ENCODE measurements around the gene CHST10.

Gene CHST10

GRCh38 chr2:100413571-100413970, 3.9 kb downstream of the CHST10 start:
- DNase-seq (ENCODE audit: low read depth) = no peak

- DNase-seq (ENCODE audit: low read depth) = no peak
Measured at GRCh38 chr2:100412881-100413321, 4.6 kb downstream of the CHST10 start.

DNA sequence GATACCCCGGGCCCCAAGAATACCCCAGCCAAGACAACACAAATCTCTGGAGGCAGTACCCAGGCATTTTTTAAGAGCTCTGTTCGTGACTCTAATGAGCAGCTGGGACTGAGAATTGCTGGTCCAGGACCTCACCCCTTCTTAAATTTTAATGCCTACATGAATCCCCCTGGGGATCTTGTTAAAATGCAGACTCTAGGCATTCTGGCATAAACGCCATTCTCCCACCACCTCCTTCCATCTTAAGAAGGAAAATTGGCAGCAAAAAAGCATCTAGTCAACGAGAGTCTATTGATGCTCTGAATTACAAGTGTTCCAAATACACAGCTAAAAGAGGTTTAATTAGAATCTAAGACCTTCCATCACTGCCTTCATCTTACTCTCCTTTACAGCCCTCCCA, 5.0 kb downstream of the CHST10 start:
- DNase-seq (ENCODE audit: low read depth) = no peak

DNA sequence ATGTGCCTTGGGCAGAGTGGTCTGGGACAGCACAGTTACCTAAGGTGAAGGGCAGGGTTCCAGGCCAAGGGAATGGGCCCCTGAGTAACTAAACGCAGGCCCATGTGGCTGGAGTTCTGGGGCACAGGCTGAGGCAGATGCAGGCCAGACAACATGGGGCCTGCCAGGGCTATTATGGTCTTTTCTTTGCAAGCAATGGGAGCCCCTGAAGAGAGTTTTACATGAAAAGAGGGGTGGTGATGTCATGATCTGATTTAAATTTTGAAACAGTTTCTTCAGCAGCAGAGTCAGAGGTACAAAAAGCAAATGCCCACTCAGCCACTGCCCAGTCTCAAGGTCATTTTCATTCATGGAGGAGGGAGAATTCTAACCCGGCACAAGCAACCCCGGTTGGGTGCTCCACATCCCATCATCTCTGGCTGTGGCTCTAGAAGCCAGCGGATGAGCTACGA, 5.6 kb downstream of the CHST10 start:
- no peak for DNase-seq (ENCODE audit: low read depth)

DNA sequence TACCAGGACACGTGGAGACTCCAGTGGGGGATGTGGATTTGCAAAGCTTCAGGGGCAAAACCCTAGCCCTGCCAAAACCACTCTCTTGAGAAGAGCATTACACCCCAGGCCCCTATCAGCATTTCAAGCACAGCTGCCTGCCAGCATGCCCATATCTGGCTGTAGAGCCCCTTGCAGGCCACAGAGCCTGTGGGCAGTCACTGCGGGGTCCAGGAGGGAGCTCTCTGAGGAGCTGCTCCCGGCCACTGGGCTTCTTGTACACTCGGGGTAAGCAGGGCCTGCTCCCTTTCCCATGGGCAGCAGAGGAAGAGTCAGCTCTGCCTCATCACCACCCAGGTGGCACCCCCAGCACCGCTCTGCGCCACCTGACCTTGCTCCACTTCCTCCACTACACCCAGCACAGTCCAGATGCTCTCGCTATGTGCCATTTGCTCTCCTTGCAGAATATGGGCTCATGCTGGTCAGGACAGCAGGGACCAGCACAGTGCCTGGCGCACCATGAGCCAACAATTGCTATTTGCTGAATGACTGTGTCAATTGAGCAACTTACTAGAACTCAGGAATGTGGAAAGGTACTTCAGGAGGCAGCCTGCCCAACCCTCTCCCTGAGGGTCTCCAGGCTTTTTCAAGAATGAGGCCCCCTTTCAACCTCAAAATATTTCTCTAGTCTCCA, 7.4 kb downstream of the CHST10 start:
- no peak for DNase-seq (ENCODE audit: low read depth)

GRCh38 chr2:100409461-100409860, 8.0 kb downstream of the CHST10 start:
- no peak for DNase-seq (ENCODE audit: low read depth)

DNA sequence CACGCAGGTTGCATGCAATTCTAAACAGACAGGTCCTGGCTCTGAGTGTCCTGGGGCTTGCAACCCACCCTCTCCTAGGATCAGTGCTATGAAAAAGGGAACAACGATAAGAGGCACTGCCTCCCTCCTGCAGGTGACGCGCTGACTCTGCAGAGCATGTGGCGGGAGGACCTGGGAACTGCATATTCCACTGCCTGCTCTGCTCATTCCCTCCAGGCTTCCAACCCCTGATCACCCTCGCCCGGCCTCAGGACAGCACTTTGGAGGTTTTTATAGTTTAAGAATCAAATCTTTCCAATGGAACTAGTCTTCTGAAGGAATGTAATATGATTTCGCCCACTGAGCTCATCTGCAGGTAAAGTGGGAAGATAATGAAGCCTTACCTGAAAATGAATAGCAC, 8.5 kb downstream of the CHST10 start:
- no peak for DNase-seq (ENCODE audit: low read depth)

DNA sequence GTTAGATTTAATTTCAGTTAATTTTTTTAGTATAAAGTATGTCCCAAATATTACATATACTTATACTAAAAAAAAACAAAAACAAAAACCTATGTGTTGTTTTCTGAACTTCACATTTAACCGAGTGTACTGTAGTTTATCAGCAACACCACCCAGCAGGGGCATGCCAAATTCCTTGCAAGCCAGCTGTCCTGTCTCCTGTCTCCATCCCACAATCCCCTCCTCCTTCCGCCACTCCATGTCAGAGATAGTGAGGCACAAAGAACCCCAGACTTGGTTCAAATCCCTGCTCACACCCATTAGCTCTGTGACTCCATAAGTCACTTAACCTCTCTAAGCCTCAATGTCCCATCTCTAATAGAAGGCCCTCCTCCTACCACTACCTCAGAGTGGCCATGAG, 9.4 kb downstream of the CHST10 start:
- no peak for DNase-seq (ENCODE audit: low read depth)

GRCh38 chr2:100407563-100407962, 9.9 kb downstream of the CHST10 start:
- no peak for DNase-seq (ENCODE audit: low read depth)

DNA sequence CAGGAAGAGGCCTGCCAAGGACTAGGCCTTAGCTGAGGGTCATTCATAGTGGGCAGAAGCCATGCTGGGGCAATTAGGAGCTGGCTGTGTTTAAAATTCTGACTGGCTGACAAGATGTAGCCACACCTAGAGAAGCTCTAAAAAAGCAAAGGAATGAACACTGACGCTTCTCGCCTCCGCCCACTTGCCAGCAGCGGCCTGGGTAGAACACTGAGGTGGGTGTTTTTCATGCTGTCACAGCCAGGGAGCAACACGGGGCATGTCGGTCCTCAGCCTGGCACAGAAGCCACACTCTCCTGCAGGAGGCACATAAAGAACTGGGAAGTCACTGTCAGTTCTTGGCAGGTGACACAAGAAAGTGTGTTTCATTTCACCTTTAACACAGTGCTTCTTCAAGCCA, 10.4 kb downstream of the CHST10 start:
- no peak for DNase-seq (ENCODE audit: low read depth)

GRCh38 chr2:100406120-100406508, 11.4 kb downstream of the CHST10 start:
- no peak for DNase-seq (ENCODE audit: low read depth)

GRCh38 chr2:100405403-100406119, 11.9 kb downstream of the CHST10 start:
- no peak for DNase-seq (ENCODE audit: low read depth)

DNA sequence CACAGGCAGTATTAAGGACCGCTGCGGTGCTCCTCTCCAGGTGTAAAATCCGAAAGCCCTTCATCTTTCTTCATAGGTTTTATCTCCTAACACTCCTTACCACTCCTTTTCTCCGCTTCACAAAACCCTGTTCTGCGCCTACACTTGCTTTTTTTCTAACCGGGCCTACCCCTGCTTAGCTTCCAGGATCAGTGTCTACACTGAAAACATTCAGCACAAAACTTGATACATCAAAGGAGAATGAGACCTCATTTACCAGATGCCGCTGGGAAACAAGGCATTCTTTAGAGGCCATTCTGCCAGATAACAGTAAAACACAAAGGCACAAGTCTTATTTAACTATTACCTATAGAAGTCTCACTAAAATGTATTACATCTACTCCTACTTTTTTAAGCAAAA, 13.1 kb downstream of the CHST10 start:
- no peak for DNase-seq (ENCODE audit: low read depth)

DNA sequence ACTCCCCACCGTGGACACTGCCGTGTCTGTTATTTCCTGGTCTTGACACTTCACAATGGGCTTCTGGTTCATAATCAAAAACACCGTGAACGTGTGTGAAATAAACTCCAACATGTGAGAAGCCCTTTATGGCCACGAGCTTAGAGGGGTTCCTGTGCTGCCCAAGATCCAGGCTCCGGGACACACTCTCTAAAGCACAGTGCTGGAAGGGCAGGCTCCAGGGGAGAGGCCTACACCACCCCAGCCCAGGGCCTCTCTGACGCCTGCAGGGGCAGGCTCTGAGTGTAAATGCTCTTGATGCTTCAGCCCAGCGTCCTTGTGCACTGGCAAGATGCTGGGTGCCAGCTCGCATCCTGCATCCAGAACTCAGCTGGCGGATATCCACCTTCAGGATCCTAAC, 13.7 kb downstream of the CHST10 start:
- no peak for DNase-seq (ENCODE audit: low read depth)

GRCh38 chr2:100401268-100401667, 16.2 kb downstream of the CHST10 start:
- DNase-seq (ENCODE audit: low read depth) = no peak

DNA sequence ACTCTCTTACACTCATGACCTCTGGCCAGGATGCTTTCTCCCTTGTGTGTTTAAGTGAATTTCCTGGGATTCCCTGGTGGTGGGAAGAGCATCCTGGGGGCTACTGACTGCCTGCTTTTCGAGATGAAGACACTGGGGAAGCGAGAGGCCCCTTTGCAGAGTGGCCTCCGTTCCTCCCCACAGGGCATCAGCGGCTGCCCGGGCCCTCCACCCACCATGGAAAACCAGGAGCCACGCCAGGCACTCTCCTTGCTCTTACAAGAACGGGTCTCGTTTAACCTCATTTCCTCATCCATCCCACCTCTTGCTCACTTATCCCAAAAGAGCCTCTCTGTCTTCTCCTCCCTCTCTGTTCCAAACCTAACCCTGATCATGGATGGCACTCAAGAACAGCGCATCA, 17.8 kb downstream of the CHST10 start:
- DNase-seq (ENCODE audit: low read depth) = no peak

DNA sequence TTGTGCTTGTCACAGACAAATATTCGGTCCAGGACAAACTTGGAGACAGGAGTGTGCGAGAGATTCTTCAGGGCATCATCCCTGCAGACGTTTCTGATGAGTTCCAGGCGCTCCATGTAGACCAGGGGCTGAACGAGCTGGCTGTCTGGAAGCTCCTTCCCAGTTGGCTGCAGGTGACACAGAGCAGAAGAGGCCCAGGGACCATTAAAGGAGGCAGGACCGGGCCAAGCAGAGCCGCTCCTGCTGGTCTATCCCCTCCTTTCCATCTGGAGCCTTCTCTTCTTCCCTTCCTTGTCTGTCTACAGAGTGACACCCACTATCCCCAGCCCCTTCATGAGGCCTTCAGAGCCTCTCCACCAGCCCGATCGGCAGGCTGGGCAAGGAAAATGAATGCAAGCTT, 19.5 kb downstream of the CHST10 start:
- DNase-seq (ENCODE audit: low read depth) = no peak

- no peak for DNase-seq (ENCODE audit: low read depth)
Measured at GRCh38 chr2:100397118-100397860, 20.2 kb downstream of the CHST10 start.

DNA sequence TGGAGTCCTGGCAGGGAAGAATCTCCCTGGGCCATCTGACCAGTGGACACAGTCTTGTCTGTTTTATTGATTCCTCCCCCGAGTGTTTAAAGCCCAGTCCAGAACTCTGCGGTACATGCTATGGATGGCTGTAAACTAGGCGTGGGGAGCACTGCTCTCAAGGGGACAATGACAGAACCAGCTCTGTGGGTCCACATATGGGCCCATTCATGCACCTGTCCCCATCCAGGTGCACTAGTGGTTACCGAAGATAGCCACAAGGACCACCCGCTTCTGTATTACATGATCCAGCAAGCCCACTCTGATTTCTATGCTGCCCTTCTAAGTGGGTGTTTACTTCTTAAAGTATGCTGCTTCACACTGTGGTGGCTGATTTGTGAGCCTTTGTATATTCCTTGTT, 21.0 kb downstream of the CHST10 start:
- DNase-seq (ENCODE audit: low read depth) = no peak

DNA sequence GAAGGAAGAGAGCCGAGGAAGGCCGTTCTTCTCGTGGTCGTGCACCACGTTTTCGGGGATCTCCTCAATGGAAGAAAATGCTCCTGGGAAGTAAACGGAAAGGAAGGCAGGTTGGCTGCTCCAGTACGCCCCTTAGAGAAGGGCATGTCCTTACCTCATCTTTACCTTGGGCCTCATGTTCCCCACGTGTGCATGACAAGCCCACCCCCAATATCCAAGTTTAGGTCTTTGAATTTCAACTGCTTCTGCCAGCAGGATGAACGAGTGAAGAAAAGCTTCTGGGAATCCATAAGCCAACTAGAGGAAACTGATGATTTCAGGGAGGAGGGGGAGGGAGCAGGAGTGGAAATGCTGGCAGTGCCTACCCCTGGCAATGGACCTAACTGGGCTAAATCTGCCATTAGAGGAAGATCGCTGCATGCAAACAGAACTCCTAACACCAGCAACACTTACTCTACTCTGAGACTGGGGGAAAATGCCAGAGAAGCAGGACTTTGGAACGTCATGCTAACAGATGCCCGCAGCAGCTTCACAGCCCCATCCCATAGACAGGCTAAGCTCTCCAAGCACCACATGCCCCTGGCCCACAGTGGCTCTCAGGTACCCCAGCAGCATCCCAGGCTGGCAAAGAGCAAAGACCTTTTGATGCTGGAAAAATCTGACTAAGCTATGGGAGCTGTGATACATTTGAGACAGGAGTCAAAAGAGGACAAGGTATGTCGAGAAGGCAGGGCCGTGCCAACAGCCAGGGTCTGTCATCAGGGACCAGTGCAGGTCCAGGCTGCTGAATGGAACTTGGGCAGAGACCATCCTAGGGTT, 21.7 kb downstream of the CHST10 start:
- no peak for DNase-seq (ENCODE audit: low read depth)

DNA sequence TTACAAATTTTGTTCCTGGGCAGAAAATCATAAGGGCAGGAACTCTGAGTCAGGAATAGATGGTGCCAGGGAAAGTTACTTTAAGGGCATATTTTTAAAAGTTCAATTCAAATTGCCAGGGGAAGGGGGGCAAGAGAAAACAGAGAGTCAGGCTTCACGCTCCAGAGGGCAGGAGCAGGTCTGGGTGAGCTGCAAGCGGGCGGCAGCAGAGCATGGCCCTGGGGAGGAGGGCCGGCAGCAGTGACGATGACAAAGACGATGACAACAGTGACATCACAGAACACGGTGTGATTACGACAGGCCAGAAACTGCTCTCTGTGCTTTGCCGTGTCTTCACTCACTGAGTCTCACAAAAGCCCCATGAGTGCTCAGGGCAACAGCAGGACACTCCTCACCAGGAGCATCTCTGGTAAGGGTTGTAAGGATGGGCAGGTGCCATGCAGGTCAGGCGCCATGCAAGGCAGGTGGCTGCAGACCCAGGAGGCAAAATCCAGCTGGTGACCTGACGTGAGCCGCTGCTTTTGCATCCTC, 23.3 kb downstream of the CHST10 start:
- no peak for DNase-seq (ENCODE audit: low read depth)

- DNase-seq (ENCODE audit: low read depth) = no peak
Measured at GRCh38 chr2:100393362-100393761, 24.1 kb downstream of the CHST10 start.
